ENCODE data around the gene PVRIG.
"Not testable (repeated sequence)": the region's sequence is repeated elsewhere in the genome, so short reads cannot be mapped to it uniquely, and the experiment has no call there.

DNA sequence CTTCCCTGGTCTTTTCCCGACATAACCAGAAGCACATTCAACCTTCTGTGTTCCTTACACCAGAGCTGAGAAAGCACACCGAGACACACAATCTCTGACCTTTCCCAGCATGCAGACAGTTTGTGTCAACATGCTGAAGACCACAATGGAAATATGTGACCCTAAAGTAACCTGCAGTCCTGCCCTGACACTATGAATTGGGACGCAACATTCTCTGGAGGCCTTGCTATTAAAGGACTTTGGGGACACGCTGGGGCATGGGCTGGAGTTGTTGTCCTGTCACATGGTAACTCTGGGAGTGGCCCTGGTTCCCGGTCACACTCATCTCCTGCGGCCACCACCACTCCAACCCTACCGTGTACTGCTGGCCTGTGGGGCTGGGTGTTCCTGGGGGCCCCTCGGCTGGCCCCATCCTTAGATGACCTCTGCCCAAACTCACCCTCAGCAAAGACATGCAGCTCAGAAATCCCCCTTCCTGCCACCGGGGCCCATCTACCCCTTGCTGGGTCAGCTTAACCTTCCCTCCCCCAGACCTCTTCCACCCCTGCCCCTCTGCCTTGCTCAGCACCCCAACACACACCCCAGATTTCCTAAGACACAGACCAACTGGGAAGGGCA, 25.3 kb downstream of the PVRIG start:
- TF ChIP-seq, protein P1, sequence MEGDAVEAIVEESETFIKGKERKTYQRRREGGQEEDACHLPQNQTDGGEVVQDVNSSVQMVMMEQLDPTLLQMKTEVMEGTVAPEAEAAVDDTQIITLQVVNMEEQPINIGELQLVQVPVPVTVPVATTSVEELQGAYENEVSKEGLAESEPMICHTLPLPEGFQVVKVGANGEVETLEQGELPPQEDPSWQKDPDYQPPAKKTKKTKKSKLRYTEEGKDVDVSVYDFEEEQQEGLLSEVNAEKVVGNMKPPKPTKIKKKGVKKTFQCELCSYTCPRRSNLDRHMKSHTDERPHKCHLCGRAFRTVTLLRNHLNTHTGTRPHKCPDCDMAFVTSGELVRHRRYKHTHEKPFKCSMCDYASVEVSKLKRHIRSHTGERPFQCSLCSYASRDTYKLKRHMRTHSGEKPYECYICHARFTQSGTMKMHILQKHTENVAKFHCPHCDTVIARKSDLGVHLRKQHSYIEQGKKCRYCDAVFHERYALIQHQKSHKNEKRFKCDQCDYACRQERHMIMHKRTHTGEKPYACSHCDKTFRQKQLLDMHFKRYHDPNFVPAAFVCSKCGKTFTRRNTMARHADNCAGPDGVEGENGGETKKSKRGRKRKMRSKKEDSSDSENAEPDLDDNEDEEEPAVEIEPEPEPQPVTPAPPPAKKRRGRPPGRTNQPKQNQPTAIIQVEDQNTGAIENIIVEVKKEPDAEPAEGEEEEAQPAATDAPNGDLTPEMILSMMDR (conservative IDR thresholded peaks at IDR 0.05) = not testable (repeated sequence)
- not testable (repeated sequence) for TF ChIP-seq EZH2 (IDR thresholded peaks at IDR 0.05; ENCODE audit: low read depth)

Measured in PC-9 (cell line).